ENCODE measurements around the gene TOMM70. TPM values are rescaled to one million over a fixed set of nuclear protein-coding genes. Genes with fewer than 3 reads are reported as not detected.
A peak's percentile ranks its signal among the peaks of the same experiment; 100 is the strongest.
"Not testable (repeated sequence)": the region's sequence is repeated elsewhere in the genome, so short reads cannot be mapped to it uniquely, and the experiment has no call there.

Gene TOMM70
- 10 to 100 TPM; 11.8 to 19.6 (median 16.3) TPM for polyA plus RNA-seq (ENCODE audit: low read depth in 6 of 6)

GRCh38 chr3:100400780-100401673, at the start of gene TOMM70, which contains the start of gene LNP1:
Gene TOMM70 (minus strand): TSS chr3:100401089. CDS start chr3:100400949, 140 bp downstream.
Gene LNP1 (plus strand): TSS chr3:100401539. CDS start chr3:100429730, 28,191 bp downstream.
- DNase-seq, result peak; percentile 93
- Mint-ChIP-seq H3K4me1 (peaks cover 23 to 48% (median 30%) of the 10 kb centered on the region in 3 donors), H3K9me3 (no peaks in the 10 kb centered on the region), H3K27me3 (no peaks in the 10 kb centered on the region), H3K4me3 (peak within 1 kb of the TSS; percentile 97 to 99 (median 98)), H3K27ac (peak within 1 kb of the TSS; percentile 91 to 99 (median 96)), H3K36me3 (no peaks in the 10 kb centered on the region)
- ATAC-seq (ENCODE audit: low read depth in 2 of 2), result peak; percentile 85 to 86

DNA sequence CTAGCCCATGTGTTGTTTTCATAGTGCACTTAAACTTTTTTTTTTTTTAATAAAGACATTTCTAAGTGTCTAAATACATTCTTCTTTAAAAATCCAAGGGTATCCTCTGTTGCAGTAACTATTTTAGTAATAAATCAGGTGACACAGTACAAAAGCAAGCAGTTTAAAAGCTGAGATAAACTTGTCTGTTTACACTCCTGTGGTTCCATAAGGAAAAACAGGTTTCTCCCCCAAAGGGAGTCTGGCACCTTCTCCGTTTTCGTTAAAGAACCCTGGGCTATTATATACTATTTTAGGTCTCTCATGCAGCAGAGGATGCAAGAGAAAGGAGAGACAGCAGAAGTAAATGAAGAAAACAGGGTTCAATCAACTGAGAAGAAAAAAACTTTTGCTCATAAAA, 48.3 kb upstream of the TOMM70 start:
- Mint-ChIP-seq H3K9me3 (peaks cover 0 to 18% (median 7%) of the 10 kb centered on the region in 7 donors), H3K4me1 (no peaks in the 10 kb centered on the region), H3K27me3 (no peaks in the 10 kb centered on the region), H3K27ac (no peak overlapping the region), H3K36me3 (no peaks in the 10 kb centered on the region), H3K4me3 (no peak overlapping the region)
- DNase-seq, result no peak
- no peak for ATAC-seq (ENCODE audit: low read depth in 2 of 2)

- ATAC-seq (ENCODE audit: low read depth in 2 of 2) (no peak), DNase-seq (no peak)
- no peak overlapping the region for H3K4me3 Mint-ChIP-seq
- H3K27ac Mint-ChIP-seq, result no peak overlapping the region
- H3K4me1 Mint-ChIP-seq, result no peaks in the 10 kb centered on the region
- peaks cover 0 to 29% (median 7%) of the 10 kb centered on the region in 7 donors for H3K9me3 Mint-ChIP-seq
- H3K36me3 Mint-ChIP-seq, result no peaks in the 10 kb centered on the region
- H3K27me3 Mint-ChIP-seq, result no peaks in the 10 kb centered on the region
Observed at GRCh38 chr3:100448079-100448478, 47.2 kb upstream of the TOMM70 start.

- peaks cover 0 to 29% (median 7%) of the 10 kb centered on the region in 7 donors for H3K9me3 Mint-ChIP-seq
- not testable (repeated sequence) for H3K36me3 Mint-ChIP-seq; H3K27ac Mint-ChIP-seq; DNase-seq; ATAC-seq (ENCODE audit: low read depth in 2 of 2); H3K4me1 Mint-ChIP-seq; H3K27me3 Mint-ChIP-seq; H3K4me3 Mint-ChIP-seq
Observed at GRCh38 chr3:100447067-100447466, 46.2 kb upstream of the TOMM70 start.

GRCh38 chr3:100443690-100444089, 42.8 kb upstream of the TOMM70 start:
- DNase-seq (no peak), ATAC-seq (ENCODE audit: low read depth in 2 of 2) (no peak)
- Mint-ChIP-seq H3K36me3 (no peaks in the 10 kb centered on the region), H3K4me1 (no peaks in the 10 kb centered on the region), H3K27ac (no peak overlapping the region), H3K27me3 (no peaks in the 10 kb centered on the region), H3K9me3 (peaks cover 0 to 29% (median 7%) of the 10 kb centered on the region in 7 donors), H3K4me3 (no peak overlapping the region)

DNA sequence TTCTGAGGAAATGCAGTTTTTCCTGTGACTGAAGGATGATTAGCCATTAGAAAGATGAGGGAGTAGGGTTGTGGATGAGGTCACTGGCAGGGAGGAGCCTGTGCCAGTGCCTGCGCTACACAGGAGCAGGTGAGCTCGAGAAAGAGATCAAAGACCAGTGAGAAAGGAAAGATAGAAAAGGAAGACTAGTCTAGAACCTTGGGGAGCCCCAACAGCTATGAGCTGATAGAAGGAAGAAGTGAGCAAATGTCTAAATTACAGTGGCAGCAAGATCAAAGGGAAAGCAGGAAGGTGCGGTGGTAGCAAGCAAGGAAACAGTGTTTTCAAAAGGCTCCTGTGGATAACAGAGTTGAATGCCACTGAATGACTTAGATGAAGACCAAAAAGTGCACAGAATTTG, 40.0 kb upstream of the TOMM70 start:
- Mint-ChIP-seq H3K9me3 (peaks cover 0 to 20% (median 4%) of the 10 kb centered on the region in 7 donors), H3K4me3 (no peak overlapping the region), H3K27ac (no peak overlapping the region), H3K4me1 (no peaks in the 10 kb centered on the region), H3K27me3 (no peaks in the 10 kb centered on the region), H3K36me3 (no peaks in the 10 kb centered on the region)
- ATAC-seq (ENCODE audit: low read depth in 2 of 2), result no peak
- no peak for DNase-seq

- H3K4me1 Mint-ChIP-seq, result no peaks in the 10 kb centered on the region
- no peak for DNase-seq
- H3K27me3 Mint-ChIP-seq, result no peaks in the 10 kb centered on the region
- peaks cover 0 to 1% of the 10 kb centered on the region in 2 donors for H3K36me3 Mint-ChIP-seq
- no peak overlapping the region for H3K4me3 Mint-ChIP-seq
- ATAC-seq (ENCODE audit: low read depth in 2 of 2), result no peak
- H3K9me3 Mint-ChIP-seq, result peaks cover 0 to 12% (median 4%) of the 10 kb centered on the region in 7 donors
- no peak overlapping the region for H3K27ac Mint-ChIP-seq
Observed at GRCh38 chr3:100438623-100438974, 37.7 kb upstream of the TOMM70 start.

GRCh38 chr3:100437721-100438622, 37.1 kb upstream of the TOMM70 start:
- no peak for ATAC-seq (ENCODE audit: low read depth in 2 of 2)
- Mint-ChIP-seq H3K4me1 (no peaks in the 10 kb centered on the region), H3K27ac (no peak overlapping the region)

DNA sequence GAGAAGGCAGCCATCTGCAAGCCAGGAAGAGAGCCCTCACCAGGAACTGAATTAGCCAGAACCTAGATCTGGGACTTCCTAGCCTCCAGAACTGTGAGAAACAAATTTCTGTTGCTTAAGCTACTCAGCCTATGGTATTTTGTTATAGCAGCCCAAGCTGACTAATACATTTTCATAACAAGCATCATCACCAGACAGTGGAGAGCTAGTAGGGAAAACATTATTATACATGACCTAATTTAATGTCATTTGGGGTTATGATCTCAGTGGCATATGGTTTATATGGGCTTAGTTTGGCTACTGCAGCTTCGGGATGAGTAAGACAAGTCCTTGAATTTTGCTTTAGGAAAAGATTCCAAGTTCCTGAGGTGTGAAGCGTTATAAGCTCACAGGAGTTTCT, 36.1 kb upstream of the TOMM70 start:
- H3K27ac Mint-ChIP-seq, result no peak overlapping the region
- peaks cover 0 to 9% of the 10 kb centered on the region in 2 donors for H3K36me3 Mint-ChIP-seq
- no peaks in the 10 kb centered on the region for H3K27me3 Mint-ChIP-seq
- DNase-seq (no peak), ATAC-seq (ENCODE audit: low read depth in 2 of 2) (no peak)
- H3K9me3 Mint-ChIP-seq, result peaks cover 0 to 7% (median 2%) of the 10 kb centered on the region in 7 donors
- no peaks in the 10 kb centered on the region for H3K4me1 Mint-ChIP-seq
- no peak overlapping the region for H3K4me3 Mint-ChIP-seq

More at GRCh38 chr3:100437721-100438622, 37.1 kb upstream of the TOMM70 start:
- peaks cover 0 to 8% of the 10 kb centered on the region in 2 donors for H3K36me3 Mint-ChIP-seq
- H3K4me3 Mint-ChIP-seq, result no peak overlapping the region
- no peak for DNase-seq
- no peaks in the 10 kb centered on the region for H3K27me3 Mint-ChIP-seq
- H3K9me3 Mint-ChIP-seq, result peaks cover 0 to 7% (median 4%) of the 10 kb centered on the region in 7 donors

GRCh38 chr3:100429187-100429716, 28.4 kb upstream of the TOMM70 start:
- Mint-ChIP-seq H3K27ac (no peak overlapping the region), H3K9me3 (peaks cover 0 to 2% (median 0%) of the 10 kb centered on the region in 7 donors), H3K4me3 (no peak overlapping the region), H3K27me3 (no peaks in the 10 kb centered on the region), H3K4me1 (no peaks in the 10 kb centered on the region), H3K36me3 (peaks cover 0 to 9% of the 10 kb centered on the region in 2 donors)
- no peak for ATAC-seq (ENCODE audit: low read depth in 2 of 2)
- no peak for DNase-seq

GRCh38 chr3:100427699-100428098, 26.8 kb upstream of the TOMM70 start:
- no peaks in the 10 kb centered on the region for H3K27me3 Mint-ChIP-seq
- ATAC-seq (ENCODE audit: low read depth in 2 of 2), result no peak
- no peak overlapping the region for H3K27ac Mint-ChIP-seq
- no peaks in the 10 kb centered on the region for H3K9me3 Mint-ChIP-seq
- no peak overlapping the region for H3K4me3 Mint-ChIP-seq
- H3K4me1 Mint-ChIP-seq, result no peaks in the 10 kb centered on the region
- DNase-seq, result no peak
- H3K36me3 Mint-ChIP-seq, result no peaks in the 10 kb centered on the region

GRCh38 chr3:100426067-100426682, 25.3 kb upstream of the TOMM70 start:
- no peak overlapping the region for H3K27ac Mint-ChIP-seq
- DNase-seq (no peak), ATAC-seq (ENCODE audit: low read depth in 2 of 2) (no peak)
- no peak overlapping the region for H3K4me3 Mint-ChIP-seq
- no peaks in the 10 kb centered on the region for H3K27me3 Mint-ChIP-seq
- H3K9me3 Mint-ChIP-seq, result no peaks in the 10 kb centered on the region
- H3K4me1 Mint-ChIP-seq, result no peaks in the 10 kb centered on the region
- H3K36me3 Mint-ChIP-seq, result no peaks in the 10 kb centered on the region

DNA sequence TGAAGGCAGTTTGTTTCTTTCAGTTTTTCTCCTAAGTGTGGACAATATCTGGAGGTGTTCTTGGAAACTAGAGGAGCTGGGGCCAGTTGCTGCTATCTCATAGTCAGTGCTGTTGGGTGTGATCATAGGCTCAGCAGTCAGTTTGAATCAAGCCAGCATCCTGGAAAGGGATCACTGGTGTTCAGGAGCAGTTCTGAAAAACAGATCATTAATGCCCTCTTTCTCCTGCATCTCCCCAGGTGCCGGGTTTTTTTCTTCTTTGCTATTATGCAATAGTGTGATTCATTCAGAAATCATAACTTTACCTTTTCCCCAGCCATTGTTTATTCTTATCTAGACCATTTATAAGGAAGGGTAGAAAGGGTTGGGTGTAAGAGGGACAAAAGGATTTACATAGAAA, 24.4 kb upstream of the TOMM70 start:
- Mint-ChIP-seq H3K27ac (no peak overlapping the region), H3K27me3 (no peaks in the 10 kb centered on the region), H3K4me1 (no peaks in the 10 kb centered on the region), H3K9me3 (no peaks in the 10 kb centered on the region), H3K4me3 (no peak overlapping the region), H3K36me3 (no peaks in the 10 kb centered on the region)
- DNase-seq (no peak), ATAC-seq (ENCODE audit: low read depth in 2 of 2) (no peak)

Data from naive B cell (primary cell).